Measurements from ENCODE around the gene PRDM15. TPM values are rescaled to one million over a fixed set of nuclear protein-coding genes. Genes with fewer than 3 reads are reported as not detected.

Gene PRDM15
- total RNA-seq, 4 donors from 2014 or later = 4.7 to 12.3 (median 7.3) TPM

- 82 to 87% methylated on average over 11 of the region's 11 CpGs for WGBS, 2 donors
- no peak for DNase-seq
- Histone ChIP-seq H3K9me3 (no peaks in the 10 kb centered on the region), H3K4me1 (peaks cover 33 to 42% of the 10 kb centered on the region in 2 donors), H3K27ac (no peak overlapping the region), H3K36me3 (peaks cover 0 to 8% of the 10 kb centered on the region in 2 donors), H3K27me3 (no peaks in the 10 kb centered on the region), H3K4me3 (replicated peaks in 1 of 3) (no peak overlapping the region)
- TF ChIP-seq POLR2A (IDR thresholded peaks at IDR 0.05) (no peak), CTCF (IDR thresholded peaks at IDR 0.05) (no peak)
- intact Hi-C loops (cut with DNase I) = no loop called here
Measured at GRCh38 chr21:41759214-41759840, 119.8 kb downstream of the PRDM15 start.

GRCh38 chr21:41758550-41758949, 120.6 kb downstream of the PRDM15 start:
- Histone ChIP-seq H3K9me3 (no peaks in the 10 kb centered on the region), H3K4me1 (peaks cover 37 to 39% of the 10 kb centered on the region in 2 donors), H3K36me3 (peaks cover 0 to 8% of the 10 kb centered on the region in 2 donors), H3K27me3 (no peaks in the 10 kb centered on the region), H3K4me3 (replicated peaks in 1 of 3) (no peak overlapping the region), H3K27ac (no peak overlapping the region)
- intact Hi-C loops (cut with DNase I) = no loop called here
- TF ChIP-seq POLR2A (IDR thresholded peaks at IDR 0.05) (no peak), CTCF (IDR thresholded peaks at IDR 0.05) (no peak)
- no peak for DNase-seq
- 74 to 79% methylated on average over 5 of the region's 5 CpGs for WGBS, 2 donors

GRCh38 chr21:41755934-41756773, 123.0 kb downstream of the PRDM15 start:
- WGBS, 2 donors = 96% methylated on average over 33 of the region's 33 CpGs
- Histone ChIP-seq H3K36me3 (peaks cover 0 to 8% of the 10 kb centered on the region in 2 donors), H3K9me3 (no peaks in the 10 kb centered on the region), H3K4me3 (replicated peaks in 1 of 3) (no peak overlapping the region), H3K27me3 (no peaks in the 10 kb centered on the region), H3K4me1 (peaks cover 36 to 40% of the 10 kb centered on the region in 2 donors), H3K27ac (no peak overlapping the region)
- DNase-seq = no peak
- TF ChIP-seq POLR2A (IDR thresholded peaks at IDR 0.05) (no peak), CTCF (IDR thresholded peaks at IDR 0.05) (no peak)
- intact Hi-C loops (cut with DNase I) = no loop called here

- no peak for DNase-seq
- Histone ChIP-seq H3K27me3 (no peaks in the 10 kb centered on the region), H3K4me3 (replicated peaks in 1 of 3) (no peak overlapping the region), H3K36me3 (peaks cover 0 to 8% of the 10 kb centered on the region in 2 donors), H3K4me1 (peaks cover 36 to 40% of the 10 kb centered on the region in 2 donors), H3K27ac (no peak overlapping the region), H3K9me3 (no peaks in the 10 kb centered on the region)
- 96% methylated on average over 20 to 21 of the region's 23 CpGs for WGBS, 2 donors
- TF ChIP-seq CTCF (IDR thresholded peaks at IDR 0.05) (no peak), POLR2A (IDR thresholded peaks at IDR 0.05) (no peak)
- intact Hi-C loops (cut with DNase I) = no loop called here
Measured at GRCh38 chr21:41755258-41755933, 123.7 kb downstream of the PRDM15 start.

Data from thyroid gland (tissue), 4 donors.